GM23248 (cell line): ENCODE data around the gene SNIP1.

ENCODE experiments used
- EZH2 ChIP-seq: fragments of 200-600 bp; sonication (generic); IDR thresholded peaks from 2 replicates; pipeline ENCODE4 v1.6.1; 2018; ENCODE audit warnings: antibody characterized with exemption, mild to moderate bottlenecking; ENCODE audit not compliant: insufficient read depth, poor library complexity, severe bottlenecking
- EZH2phosphoT487 ChIP-seq: fragments of 200-600 bp; sonication (generic); IDR thresholded peaks from 2 replicates; pipeline ENCODE4 v1.6.1; 2018; ENCODE audit warnings: antibody characterized with exemption, moderate library complexity, mild to moderate bottlenecking, low read depth; ENCODE audit not compliant: insufficient read depth

- TF ChIP-seq EZH2 (no peak), EZH2phosphoT487 (no peak)
Observed at GRCh38 chr1:37559080-37559479, 5.0 kb upstream of the SNIP1 start.
